ENCODE data around the gene SIX5. TPM values are rescaled to one million over a fixed set of nuclear protein-coding genes. Genes with fewer than 3 reads are reported as not detected.
A peak's percentile ranks its signal among the peaks of the same experiment; 100 is the strongest.

The SIX5 gene
- total and polyA plus RNA-seq, 2 donors from 2014 or later, result 15.2 to 19.4 TPM

DNA sequence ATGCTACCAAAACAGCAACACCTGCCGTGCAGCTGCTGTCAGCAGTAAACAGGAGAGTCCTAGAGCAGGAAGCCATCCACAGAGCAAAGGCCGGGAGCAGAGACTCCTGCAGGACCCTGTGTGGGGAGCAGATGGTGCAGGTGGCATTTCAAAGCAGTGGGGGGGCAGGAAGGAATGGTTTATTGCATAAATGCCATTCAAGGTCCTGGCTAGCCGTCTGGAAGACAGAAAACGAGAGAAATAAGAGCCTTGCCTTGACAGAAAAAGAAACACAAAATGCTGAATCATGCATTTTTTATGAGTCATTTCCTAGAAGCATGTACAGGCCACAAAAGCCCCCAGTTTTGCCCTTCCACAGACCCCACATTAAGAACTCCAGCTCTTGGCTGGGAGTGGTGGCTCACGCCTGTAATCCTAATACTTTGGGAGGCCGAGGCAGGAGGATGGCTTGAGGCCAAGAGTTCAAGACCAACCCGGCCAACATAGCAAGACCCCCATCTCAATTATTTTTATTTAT is 40.6 kb upstream of the SIX5 start:
- FAIRE-seq (no peak), DNase-seq (peak in 3 of 5 donors; percentile 48 to 59 (median 58))
- Histone ChIP-seq H3K36me3 (ENCODE audit: control insufficient read depth in 2 of 3, insufficient read depth in 3 of 3, low read length in 3 of 3) (no peaks in the 10 kb centered on the region), H3K9me3 (ENCODE audit: control insufficient read depth in 2 of 3, insufficient read depth in 1 of 3, low read length in 3 of 3) (no peaks in the 10 kb centered on the region), H3K4me3 (ENCODE audit: low read length in 3 of 3) (no peak overlapping the region), H3K27me3 (ENCODE audit: control insufficient read depth, insufficient read depth, low read length) (no peaks in the 10 kb centered on the region), H3K4me1 (ENCODE audit: control insufficient read depth in 2 of 3, insufficient read depth in 2 of 3, low read depth in 1 of 3, low read length in 3 of 3) (peaks cover 0 to 7% (median 0%) of the 10 kb centered on the region in 3 donors), H3K9ac (ENCODE audit: low read length in 3 of 3) (peak overlapping the region in 1 of 3 donors; percentile 12), H3K27ac (ENCODE audit: low read depth in 2 of 2, low read length in 2 of 2) (peak overlapping the region in 1 of 2 donors; percentile 3)
- TF ChIP-seq, protein P1, sequence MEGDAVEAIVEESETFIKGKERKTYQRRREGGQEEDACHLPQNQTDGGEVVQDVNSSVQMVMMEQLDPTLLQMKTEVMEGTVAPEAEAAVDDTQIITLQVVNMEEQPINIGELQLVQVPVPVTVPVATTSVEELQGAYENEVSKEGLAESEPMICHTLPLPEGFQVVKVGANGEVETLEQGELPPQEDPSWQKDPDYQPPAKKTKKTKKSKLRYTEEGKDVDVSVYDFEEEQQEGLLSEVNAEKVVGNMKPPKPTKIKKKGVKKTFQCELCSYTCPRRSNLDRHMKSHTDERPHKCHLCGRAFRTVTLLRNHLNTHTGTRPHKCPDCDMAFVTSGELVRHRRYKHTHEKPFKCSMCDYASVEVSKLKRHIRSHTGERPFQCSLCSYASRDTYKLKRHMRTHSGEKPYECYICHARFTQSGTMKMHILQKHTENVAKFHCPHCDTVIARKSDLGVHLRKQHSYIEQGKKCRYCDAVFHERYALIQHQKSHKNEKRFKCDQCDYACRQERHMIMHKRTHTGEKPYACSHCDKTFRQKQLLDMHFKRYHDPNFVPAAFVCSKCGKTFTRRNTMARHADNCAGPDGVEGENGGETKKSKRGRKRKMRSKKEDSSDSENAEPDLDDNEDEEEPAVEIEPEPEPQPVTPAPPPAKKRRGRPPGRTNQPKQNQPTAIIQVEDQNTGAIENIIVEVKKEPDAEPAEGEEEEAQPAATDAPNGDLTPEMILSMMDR (IDR thresholded peaks at IDR 0.05; ENCODE audit: borderline replicate concordance, extremely low read depth, insufficient read depth), result no peak
- intact Hi-C loops (cut with DNase I), result no loop called here

DNA sequence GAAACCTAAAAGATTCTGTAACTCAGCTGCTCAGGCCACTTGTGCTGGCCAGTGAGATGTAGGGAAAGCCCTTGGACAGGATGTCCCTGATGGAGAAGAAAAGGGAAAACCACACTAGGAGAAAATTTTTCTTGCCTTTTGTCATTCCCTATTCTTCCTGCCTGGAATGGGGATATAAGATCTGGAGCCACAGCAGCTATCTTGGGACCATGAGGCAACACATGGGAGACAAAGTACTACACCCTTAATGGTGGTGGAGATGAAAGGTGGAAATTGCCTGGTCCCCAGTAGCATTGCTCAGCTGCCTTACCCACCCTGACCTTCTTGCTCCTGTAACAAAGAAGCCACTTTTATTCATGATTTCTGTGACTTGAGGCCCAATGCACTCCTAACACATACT is 36.7 kb upstream of the SIX5 start:
- TF ChIP-seq, protein P1 (IDR thresholded peaks at IDR 0.05; ENCODE audit: borderline replicate concordance, extremely low read depth, insufficient read depth), result no peak
- intact Hi-C loops (cut with DNase I), result no loop called here
- H3K4me1 ChIP-seq (ENCODE audit: control insufficient read depth in 2 of 3, insufficient read depth in 2 of 3, low read depth in 1 of 3, low read length in 3 of 3), result peaks cover 0 to 7% (median 0%) of the 10 kb centered on the region in 3 donors
- no peak overlapping the region for H3K4me3 ChIP-seq (ENCODE audit: low read length in 3 of 3)
- FAIRE-seq, result no peak
- H3K27me3 ChIP-seq (ENCODE audit: control insufficient read depth, insufficient read depth, low read length), result no peaks in the 10 kb centered on the region
- no peaks in the 10 kb centered on the region for H3K36me3 ChIP-seq (ENCODE audit: control insufficient read depth in 2 of 3, insufficient read depth in 3 of 3, low read length in 3 of 3)
- no peak for DNase-seq
- no peak overlapping the region for H3K27ac ChIP-seq (ENCODE audit: low read depth in 2 of 2, low read length in 2 of 2)
- H3K9me3 ChIP-seq (ENCODE audit: control insufficient read depth in 2 of 3, insufficient read depth in 1 of 3, low read length in 3 of 3), result no peaks in the 10 kb centered on the region
- H3K9ac ChIP-seq (ENCODE audit: low read length in 3 of 3), result no peak overlapping the region

DNA sequence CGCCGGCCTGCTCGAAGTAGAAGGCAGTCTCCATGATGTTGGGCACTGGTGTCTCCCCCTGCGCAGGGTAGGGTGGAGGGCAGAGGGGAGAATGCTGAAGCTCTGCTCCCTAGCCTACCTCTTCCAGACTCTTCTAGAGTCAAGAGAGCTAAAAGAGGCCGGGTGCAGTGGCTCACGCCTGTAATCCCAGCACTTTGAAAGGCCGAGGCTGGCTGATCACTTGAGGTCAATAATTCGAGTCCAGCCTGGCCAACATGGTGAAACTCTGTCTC is 35.8 kb upstream of the SIX5 start:
- Histone ChIP-seq H3K4me3 (ENCODE audit: low read length in 3 of 3) (no peak overlapping the region), H3K9me3 (ENCODE audit: control insufficient read depth in 2 of 3, insufficient read depth in 1 of 3, low read length in 3 of 3) (no peaks in the 10 kb centered on the region), H3K9ac (ENCODE audit: low read length in 3 of 3) (no peak overlapping the region), H3K27me3 (ENCODE audit: control insufficient read depth, insufficient read depth, low read length) (no peaks in the 10 kb centered on the region), H3K27ac (ENCODE audit: low read depth in 2 of 2, low read length in 2 of 2) (no peak overlapping the region), H3K36me3 (ENCODE audit: control insufficient read depth in 2 of 3, insufficient read depth in 3 of 3, low read length in 3 of 3) (no peaks in the 10 kb centered on the region), H3K4me1 (ENCODE audit: control insufficient read depth in 2 of 3, insufficient read depth in 2 of 3, low read depth in 1 of 3, low read length in 3 of 3) (peaks cover 0 to 4% (median 0%) of the 10 kb centered on the region in 3 donors)
- TF ChIP-seq, protein P1 (IDR thresholded peaks at IDR 0.05; ENCODE audit: borderline replicate concordance, extremely low read depth, insufficient read depth), result no peak
- DNase-seq (no peak), FAIRE-seq (no peak)
- intact Hi-C loops (cut with DNase I), result no loop called here
